ENCODE data around the gene KDM3A.

The KDM3A gene

GRCh38 chr2:86482034-86482433 lies 40.9 kb downstream of the KDM3A start:
- Histone ChIP-seq H3K4me3 (ENCODE audit: low read depth, low read length) (no peak overlapping the region), H3K36me3 (ENCODE audit: control insufficient read depth in 2 of 2, insufficient read depth in 1 of 2, low read length in 2 of 2) (peaks cover 79 to 100% of the 10 kb centered on the region in 2 experiments), H3K4me1 (ENCODE audit: control insufficient read depth, insufficient read depth, low read length) (no peaks in the 10 kb centered on the region), H3K27ac (ENCODE audit: extremely low read depth, low read depth, low read length) (no peak overlapping the region), H3K9me3 (ENCODE audit: control insufficient read depth, insufficient read depth, low read depth, low read length) (no peaks in the 10 kb centered on the region)
- TF ChIP-seq AEBP2 (tag by site-specific recombination; IDR thresholded peaks at IDR 0.05; ENCODE audit: borderline replicate concordance), result no peak
- no peak for TF ChIP-seq FEZF1 (tag by site-specific recombination; IDR thresholded peaks at IDR 0.05)
- no peak for TF ChIP-seq ZSCAN23 (tag by site-specific recombination; IDR thresholded peaks at IDR 0.05)
- TF ChIP-seq MYNN (tag by site-specific recombination; IDR thresholded peaks at IDR 0.05; ENCODE audit: borderline replicate concordance), result no peak
- TF ChIP-seq OSR2 (tag by site-specific recombination; IDR thresholded peaks at IDR 0.05), result no peak
- POLR2A ChIA-PET, result no interaction called here
- CTCF ChIA-PET, result no interaction called here

GRCh38 chr2:86484385-86484784 lies 43.2 kb downstream of the KDM3A start:
- no peak overlapping the region for H3K4me3 ChIP-seq (ENCODE audit: low read depth, low read length)
- no peaks in the 10 kb centered on the region for H3K9me3 ChIP-seq (ENCODE audit: control insufficient read depth, insufficient read depth, low read depth, low read length)
- no peaks in the 10 kb centered on the region for H3K4me1 ChIP-seq (ENCODE audit: control insufficient read depth, insufficient read depth, low read length)
- no peak overlapping the region for H3K27ac ChIP-seq (ENCODE audit: extremely low read depth, low read depth, low read length)
- TF ChIP-seq WT1 (tag by site-specific recombination; IDR thresholded peaks at IDR 0.05), result no peak
- TF ChIP-seq ZNF26 (tag by site-specific recombination; IDR thresholded peaks at IDR 0.05), result no peak
- TF ChIP-seq ZNF169 (tag by site-specific recombination; IDR thresholded peaks at IDR 0.05), result no peak
- TF ChIP-seq ZBTB26 (tag by site-specific recombination; optimal IDR thresholded peaks at IDR 0.05), result no peak
- TF ChIP-seq ZSCAN16 (tag by site-specific recombination; IDR thresholded peaks at IDR 0.05), result no peak
- TF ChIP-seq BCL11A (tag by site-specific recombination; IDR thresholded peaks at IDR 0.05; ENCODE audit: low read depth), result no peak
- no peak for TF ChIP-seq KLF16 (tag by site-specific recombination; IDR thresholded peaks at IDR 0.05)
- TF ChIP-seq MEIS1 (CRISPR knock-in tag; IDR thresholded peaks at IDR 0.05; ENCODE audit: borderline replicate concordance), result no peak
- no peak for TF ChIP-seq ZNF37A (tag by site-specific recombination; IDR thresholded peaks at IDR 0.05)
- no peak for TF ChIP-seq ZBTB8A (tag by site-specific recombination; IDR thresholded peaks at IDR 0.05)
- no peak for TF ChIP-seq ZNF548 (tag by site-specific recombination; IDR thresholded peaks at IDR 0.05)
- H3K36me3 ChIP-seq (ENCODE audit: control insufficient read depth in 2 of 2, insufficient read depth in 1 of 2, low read length in 2 of 2), result peaks cover 67 to 97% of the 10 kb centered on the region in 2 experiments
- CTCF ChIA-PET, result no interaction called here
- POLR2A ChIA-PET, result no interaction called here

GRCh38 chr2:86485103-86485502 lies 43.9 kb downstream of the KDM3A start:
- ChIA-PET POLR2A (no interaction called here), CTCF (no interaction called here)
- Histone ChIP-seq H3K4me3 (ENCODE audit: low read depth, low read length) (no peak overlapping the region), H3K4me1 (ENCODE audit: control insufficient read depth, insufficient read depth, low read length) (no peaks in the 10 kb centered on the region), H3K27ac (ENCODE audit: extremely low read depth, low read depth, low read length) (no peak overlapping the region), H3K36me3 (ENCODE audit: control insufficient read depth in 2 of 2, insufficient read depth in 1 of 2, low read length in 2 of 2) (peaks cover 68 to 97% of the 10 kb centered on the region in 2 experiments), H3K9me3 (ENCODE audit: control insufficient read depth, insufficient read depth, low read depth, low read length) (no peaks in the 10 kb centered on the region)
- TF ChIP-seq SALL2 (tag by site-specific recombination; IDR thresholded peaks at IDR 0.05; ENCODE audit: borderline replicate concordance) (no peak), KLF16 (tag by site-specific recombination; IDR thresholded peaks at IDR 0.05) (no peak), ZNF501 (tag by site-specific recombination; IDR thresholded peaks at IDR 0.05) (no peak), ZNF544 (tag by site-specific recombination; IDR thresholded peaks at IDR 0.05) (no peak), ZNF211 (tag by site-specific recombination; IDR thresholded peaks at IDR 0.05; ENCODE audit: low read depth) (no peak), GLI4 (tag by site-specific recombination; IDR thresholded peaks at IDR 0.05) (no peak), ZNF23 (tag by site-specific recombination; IDR thresholded peaks at IDR 0.05; ENCODE audit: borderline replicate concordance) (no peak), ZNF621 (tag by site-specific recombination; IDR thresholded peaks at IDR 0.05) (no peak)
- TF ChIP-seq, protein P1, sequence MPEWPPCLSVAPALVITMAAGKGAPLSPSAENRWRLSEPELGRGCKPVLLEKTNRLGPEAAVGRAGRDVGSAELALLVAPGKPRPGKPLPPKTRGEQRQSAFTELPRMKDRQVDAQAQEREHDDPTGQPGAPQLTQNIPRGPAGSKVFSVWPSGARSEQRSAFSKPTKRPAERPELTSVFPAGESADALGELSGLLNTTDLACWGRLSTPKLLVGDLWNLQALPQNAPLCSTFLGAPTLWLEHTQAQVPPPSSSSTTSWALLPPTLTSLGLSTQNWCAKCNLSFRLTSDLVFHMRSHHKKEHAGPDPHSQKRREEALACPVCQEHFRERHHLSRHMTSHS (tag by site-specific recombination; IDR thresholded peaks at IDR 0.05), result no peak
- TF ChIP-seq, protein P2, sequence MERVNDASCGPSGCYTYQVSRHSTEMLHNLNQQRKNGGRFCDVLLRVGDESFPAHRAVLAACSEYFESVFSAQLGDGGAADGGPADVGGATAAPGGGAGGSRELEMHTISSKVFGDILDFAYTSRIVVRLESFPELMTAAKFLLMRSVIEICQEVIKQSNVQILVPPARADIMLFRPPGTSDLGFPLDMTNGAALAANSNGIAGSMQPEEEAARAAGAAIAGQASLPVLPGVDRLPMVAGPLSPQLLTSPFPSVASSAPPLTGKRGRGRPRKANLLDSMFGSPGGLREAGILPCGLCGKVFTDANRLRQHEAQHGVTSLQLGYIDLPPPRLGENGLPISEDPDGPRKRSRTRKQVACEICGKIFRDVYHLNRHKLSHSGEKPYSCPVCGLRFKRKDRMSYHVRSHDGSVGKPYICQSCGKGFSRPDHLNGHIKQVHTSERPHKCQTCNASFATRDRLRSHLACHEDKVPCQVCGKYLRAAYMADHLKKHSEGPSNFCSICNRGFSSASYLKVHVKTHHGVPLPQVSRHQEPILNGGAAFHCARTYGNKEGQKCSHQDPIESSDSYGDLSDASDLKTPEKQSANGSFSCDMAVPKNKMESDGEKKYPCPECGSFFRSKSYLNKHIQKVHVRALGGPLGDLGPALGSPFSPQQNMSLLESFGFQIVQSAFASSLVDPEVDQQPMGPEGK (tag by site-specific recombination; IDR thresholded peaks at IDR 0.05), result no peak

Measured in HEK293 (cell line).